HG02571 (cell line): ENCODE results near the gene AGPS.
"Not testable (repeated sequence)": the region's sequence is repeated elsewhere in the genome, so short reads cannot be mapped to it uniquely, and the experiment has no call there.

Experiments
- ATAC-seq: cut with Tn5 transposase; IDR thresholded peaks from one replicate; pipeline ENCODE4 v1.9.1; 2021; ENCODE audit warnings: mild to moderate bottlenecking, moderate library complexity; ENCODE audit not compliant: unreplicated experiment

The AGPS gene

GRCh38 chr2:177466337-177467195 is 74.0 kb downstream of the AGPS start:
- ATAC-seq = no peak

- ATAC-seq = no peak
Measured at GRCh38 chr2:177467646-177468045, 75.1 kb downstream of the AGPS start.

- ATAC-seq = no peak
Measured at GRCh38 chr2:177471990-177472389, 79.4 kb downstream of the AGPS start.

GRCh38 chr2:177474301-177474700 is 81.7 kb downstream of the AGPS start:
- ATAC-seq = no peak

GRCh38 chr2:177474998-177475397 is 82.4 kb downstream of the AGPS start:
- ATAC-seq = no peak

- ATAC-seq = no peak
Measured at GRCh38 chr2:177476897-177477296, 84.3 kb downstream of the AGPS start.

GRCh38 chr2:177478029-177478428 is 85.5 kb downstream of the AGPS start:
- no peak for ATAC-seq

- ATAC-seq = no peak
Measured at GRCh38 chr2:177478907-177479306, 86.3 kb downstream of the AGPS start.

- ATAC-seq = no peak
Measured at GRCh38 chr2:177482195-177482594, 89.6 kb downstream of the AGPS start.

- ATAC-seq = no peak
Measured at GRCh38 chr2:177483531-177483930, 91.0 kb downstream of the AGPS start.

- no peak for ATAC-seq
Measured at GRCh38 chr2:177484180-177484795, 91.7 kb downstream of the AGPS start.

- not testable (repeated sequence) for ATAC-seq
Measured at GRCh38 chr2:177485657-177486056, 93.1 kb downstream of the AGPS start.

- ATAC-seq = no peak
Measured at GRCh38 chr2:177489719-177490301, 97.2 kb downstream of the AGPS start.

GRCh38 chr2:177495945-177496344 is 103.4 kb downstream of the AGPS start:
- ATAC-seq = no peak

GRCh38 chr2:177496921-177497320 is 104.3 kb downstream of the AGPS start:
- ATAC-seq = no peak

GRCh38 chr2:177501186-177501585 is 108.6 kb downstream of the AGPS start:
- no peak for ATAC-seq

- no peak for ATAC-seq
Measured at GRCh38 chr2:177506505-177506904, 113.9 kb downstream of the AGPS start.

- no peak for ATAC-seq
Measured at GRCh38 chr2:177506998-177507397, 114.4 kb downstream of the AGPS start.

GRCh38 chr2:177516824-177517544 is 124.4 kb downstream of the AGPS start:
- no peak for ATAC-seq

GRCh38 chr2:177518754-177519153 is 126.2 kb downstream of the AGPS start:
- ATAC-seq = no peak

GRCh38 chr2:177519534-177520115 is 127.1 kb downstream of the AGPS start:
- no peak for ATAC-seq
